GM19099 (cell line): ENCODE data around the gene YBX1.

Experiments used
- POLR2A ChIP-seq: IDR thresholded peaks from 3 replicates; pipeline ENCODE4 v1.6.1; 2011; ENCODE audit warnings: low read depth; ENCODE audit not compliant: insufficient read length; ENCODE audit errors: extremely low read depth

YBX1 gene

DNA sequence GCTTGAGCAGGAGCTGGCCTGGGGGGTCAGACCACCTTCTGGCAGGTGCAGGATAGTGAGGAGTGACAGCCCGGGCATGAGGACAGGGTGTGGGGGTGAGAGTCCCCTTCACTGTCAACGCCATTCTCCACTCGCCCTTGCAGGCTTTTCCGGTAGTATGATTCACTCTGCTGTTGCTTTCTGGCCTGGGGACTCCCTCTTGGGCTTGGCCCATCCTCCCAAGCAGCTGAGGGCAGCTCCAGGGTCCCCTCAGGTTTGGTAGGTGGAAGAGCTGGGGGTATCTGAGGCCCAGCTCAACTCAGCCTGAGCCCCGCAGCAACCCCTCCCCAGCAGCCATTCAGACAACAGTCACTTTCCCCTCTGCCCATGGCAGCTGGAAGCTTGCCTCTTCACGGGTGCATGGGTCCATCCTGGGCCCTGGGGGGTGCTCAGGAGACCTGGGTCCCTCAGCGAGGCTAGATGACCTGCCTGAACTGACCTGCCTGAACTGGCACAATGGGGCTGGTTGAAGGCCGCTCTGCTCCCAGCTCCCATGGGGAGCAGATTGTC, 56.5 kb downstream of the YBX1 start:
- TF ChIP-seq POLR2A: no peak

DNA sequence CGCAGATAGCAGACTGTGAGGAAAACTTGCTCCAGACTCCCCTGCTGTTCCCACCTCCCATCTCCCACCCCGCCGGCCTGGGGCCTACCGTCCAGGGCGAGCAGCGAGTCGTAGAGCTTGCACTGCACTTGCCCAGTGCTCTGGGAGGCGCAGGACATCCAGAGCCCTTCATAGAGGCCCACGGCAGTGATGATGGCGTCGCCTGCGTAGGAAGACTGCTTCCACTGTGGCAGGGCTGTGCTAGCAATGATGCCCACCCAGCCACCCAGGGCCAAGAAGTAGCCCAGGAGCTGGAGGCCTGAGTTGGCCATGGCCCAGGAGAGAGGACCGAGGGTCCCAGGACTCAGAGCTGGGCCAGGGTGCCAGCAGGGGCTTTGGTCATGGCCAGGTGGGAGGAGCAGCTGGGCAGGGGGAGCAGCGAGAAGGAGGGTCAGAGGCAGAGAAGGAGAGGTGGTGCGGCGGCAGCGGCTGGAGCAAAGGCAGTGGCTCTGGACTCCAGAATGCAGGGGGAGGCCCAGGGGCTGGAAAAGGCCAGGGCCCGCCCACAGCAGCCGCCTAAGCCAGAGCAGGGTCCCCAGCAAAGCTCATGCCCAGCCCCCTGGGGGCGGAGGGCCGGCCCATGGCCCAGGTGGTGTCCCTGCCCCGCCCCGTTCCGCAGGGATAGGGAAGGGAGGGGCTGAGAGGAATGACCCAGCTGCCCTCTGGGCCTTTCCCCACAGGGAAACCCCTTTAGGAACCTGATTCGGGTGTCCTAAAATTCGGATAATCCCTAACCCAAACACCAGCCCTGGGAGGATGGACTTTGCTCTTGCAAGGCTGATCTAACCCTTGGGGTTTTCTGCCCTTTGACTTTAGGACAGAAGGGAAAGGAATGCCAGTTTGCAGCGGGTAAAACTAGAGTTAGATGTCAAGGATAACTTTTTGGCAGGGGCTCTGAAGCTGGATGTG, 57.8 kb downstream of the YBX1 start, which contains the start of gene CLDN19:
Gene CLDN19, minus strand, starts transcription at position 484 of the 948 bp plus-strand sequence. Its CDS starts 173 bp downstream, at position 311.
- no peak for TF ChIP-seq POLR2A

DNA sequence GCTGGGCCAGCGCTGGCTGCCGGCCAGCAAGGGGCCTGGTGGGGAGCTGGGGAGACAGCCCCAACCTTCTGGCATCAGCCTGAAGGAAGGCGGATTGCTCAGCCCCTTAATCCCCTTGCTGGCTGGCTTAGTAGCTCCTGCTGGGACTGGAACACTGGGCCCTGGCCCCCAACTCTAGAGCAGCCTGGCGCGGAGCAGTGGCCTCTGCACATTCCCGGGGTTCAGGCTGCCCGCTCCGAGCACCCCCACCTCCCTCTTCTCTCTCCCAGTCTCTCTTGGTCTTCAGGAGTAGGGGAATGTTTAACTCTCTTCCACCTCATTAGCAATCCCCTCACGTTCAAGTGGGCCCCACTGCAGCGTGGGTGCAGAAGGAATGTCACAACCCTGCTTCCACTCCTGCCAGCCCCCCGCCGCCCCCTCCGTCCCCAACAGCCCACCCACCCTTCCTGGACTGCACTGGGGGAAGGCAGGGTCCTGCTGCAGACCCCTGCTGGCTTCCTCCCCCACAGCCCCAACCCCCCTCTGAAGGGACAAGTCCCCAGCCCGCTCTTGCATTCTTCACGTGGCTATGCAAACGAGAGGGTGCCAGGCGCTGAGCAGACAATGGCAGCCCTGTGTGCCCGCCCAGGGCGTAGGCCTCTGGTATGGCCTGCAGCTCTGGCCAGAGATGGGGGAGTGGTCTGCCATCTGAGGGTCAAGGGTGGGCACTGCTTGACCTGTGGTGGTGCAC, 58.8 kb downstream of the YBX1 start:
- TF ChIP-seq POLR2A: no peak

DNA sequence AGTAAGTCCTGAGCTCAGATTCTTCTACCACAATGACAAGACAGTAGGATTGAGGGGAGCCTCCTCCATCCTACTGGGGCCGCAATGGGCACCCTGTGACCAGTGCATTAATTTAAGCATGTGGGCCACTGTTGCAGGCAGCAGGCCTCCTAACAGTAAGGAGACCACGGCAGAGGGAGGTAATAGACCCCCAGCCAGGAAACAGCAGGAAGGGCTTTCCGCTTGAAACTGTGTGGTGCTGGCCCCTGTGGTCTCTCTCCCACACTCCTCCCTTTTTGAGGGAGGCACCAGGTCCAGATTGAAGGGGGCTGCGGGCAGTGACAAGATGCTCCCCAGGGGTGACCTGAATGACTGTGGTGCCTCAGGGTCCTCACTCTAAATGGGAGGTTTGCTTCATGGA, 59.5 kb downstream of the YBX1 start:
- no peak for TF ChIP-seq POLR2A

DNA sequence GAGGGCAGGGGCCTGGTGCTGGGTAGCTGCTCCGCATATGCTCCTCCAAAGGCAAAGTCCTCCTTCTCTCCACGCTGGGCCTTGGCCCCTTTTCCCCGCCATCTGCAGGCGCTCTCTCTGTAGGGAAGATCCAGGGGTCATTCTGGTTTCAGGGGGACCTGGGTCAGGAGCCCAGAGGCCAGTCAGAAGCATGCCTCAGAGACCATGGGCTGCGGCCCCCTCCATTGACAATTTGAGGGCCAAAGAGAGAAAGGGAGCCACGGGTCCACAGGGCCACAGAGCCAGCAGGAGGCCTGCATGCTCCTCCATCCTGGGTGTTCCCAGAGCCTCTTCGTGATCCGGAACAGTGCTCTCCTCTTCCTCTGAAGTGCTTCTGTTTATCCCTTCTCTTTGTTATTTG, 59.9 kb downstream of the YBX1 start:
- TF ChIP-seq POLR2A: no peak

DNA sequence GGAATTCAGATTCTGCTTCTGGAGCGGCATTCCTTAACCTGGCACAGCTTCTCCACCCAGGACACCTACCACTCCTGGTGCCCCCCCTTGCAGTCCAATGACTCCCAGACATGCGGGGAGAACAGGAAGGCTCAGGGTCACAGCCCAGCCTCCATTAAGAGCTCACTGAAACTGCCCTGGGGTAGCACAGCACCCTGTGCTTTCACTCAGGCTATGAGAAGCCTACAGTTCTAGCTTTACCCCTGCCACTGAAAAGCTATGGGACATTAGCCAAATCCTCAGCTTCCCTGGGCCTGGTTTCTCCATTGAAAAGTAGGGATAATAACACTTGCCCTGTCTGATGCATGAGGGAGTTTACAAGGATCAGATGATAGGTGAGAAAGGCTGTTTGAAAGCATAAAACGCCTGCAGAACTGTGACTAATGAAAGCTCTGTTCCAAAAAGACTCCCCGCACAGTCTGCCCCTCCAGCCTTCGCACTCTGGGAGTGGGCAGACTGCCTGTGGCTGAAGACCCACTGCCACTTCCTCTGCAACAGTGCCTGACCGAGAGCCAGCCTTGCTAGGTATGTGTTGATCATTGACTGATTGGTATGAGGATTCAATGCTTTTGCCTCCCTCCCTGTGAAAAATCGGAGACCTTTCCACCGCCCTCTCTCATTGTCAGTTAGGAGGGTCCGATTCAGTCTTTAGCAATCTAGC, 60.5 kb downstream of the YBX1 start:
- TF ChIP-seq POLR2A: no peak

DNA sequence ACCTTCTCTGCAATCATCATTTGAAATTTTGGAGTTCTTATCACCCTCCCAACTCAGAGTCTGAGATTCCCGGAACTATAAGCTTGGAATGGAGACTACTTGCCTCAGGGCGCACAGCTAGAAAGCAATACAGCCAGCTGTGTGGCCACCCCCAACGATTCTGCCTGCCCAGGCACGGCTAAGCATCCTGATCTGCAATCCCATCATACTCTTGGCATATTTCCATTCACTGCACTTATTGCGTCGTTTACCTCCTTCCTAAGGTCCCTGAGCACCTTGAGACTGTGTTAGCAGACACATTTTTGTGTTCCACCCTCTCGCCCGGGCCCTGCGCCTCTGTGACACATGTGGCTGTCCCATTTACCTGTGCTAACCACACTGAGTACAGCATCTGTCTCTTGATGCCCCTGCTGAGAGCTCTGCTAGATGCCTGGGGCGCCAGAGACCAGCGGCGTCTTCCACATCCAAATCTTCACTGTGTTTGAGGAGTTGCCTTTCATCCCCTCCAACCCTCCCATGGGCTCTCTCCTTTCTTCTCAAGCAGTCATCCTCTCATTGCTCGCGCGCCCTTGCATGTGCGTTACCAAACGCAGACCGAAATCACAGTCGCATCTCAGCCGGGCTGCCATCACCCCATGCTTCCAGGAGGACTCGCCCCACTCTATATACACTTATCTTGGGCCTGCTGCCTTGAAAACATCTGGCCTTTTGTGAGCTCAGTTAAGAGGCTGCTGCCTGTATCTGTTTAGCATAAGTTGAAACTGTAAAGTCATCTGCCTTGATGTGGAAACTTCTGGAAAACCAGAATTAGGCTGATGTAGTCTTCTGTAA, 61.3 kb downstream of the YBX1 start:
- TF ChIP-seq POLR2A: no peak

DNA sequence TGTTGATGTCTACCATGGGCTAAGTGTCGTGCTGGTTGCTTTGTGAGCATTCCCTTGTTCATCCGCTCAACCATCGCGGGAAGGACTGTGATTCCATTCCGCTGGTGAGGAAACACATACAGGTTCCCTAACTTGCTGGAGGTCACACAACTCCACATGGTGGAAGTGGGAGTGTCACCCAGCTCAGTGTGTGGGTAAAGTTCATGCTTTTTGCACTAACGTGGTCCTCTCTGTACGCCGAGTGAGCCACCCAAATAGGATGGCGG, 61.9 kb downstream of the YBX1 start:
- TF ChIP-seq POLR2A: no peak

DNA sequence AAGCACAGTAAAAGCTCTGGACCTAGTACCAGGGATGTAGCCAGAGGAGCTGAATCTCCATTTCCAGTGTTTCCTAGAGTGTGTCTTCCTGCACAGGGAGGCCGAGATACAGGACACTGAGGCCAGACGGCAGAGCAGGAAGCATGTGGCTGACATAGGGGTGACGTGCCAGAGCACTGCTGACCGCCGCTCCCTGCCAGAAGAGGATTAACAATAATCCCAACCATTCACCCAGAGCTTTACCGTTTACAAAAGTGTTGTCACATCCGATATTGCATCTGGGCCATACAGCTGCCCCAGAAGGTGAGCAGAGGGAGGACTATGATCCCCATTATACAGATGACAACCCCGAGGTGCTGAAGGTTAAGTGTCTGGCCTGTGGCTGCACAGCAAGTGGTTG, 63.6 kb downstream of the YBX1 start:
- TF ChIP-seq POLR2A: no peak

DNA sequence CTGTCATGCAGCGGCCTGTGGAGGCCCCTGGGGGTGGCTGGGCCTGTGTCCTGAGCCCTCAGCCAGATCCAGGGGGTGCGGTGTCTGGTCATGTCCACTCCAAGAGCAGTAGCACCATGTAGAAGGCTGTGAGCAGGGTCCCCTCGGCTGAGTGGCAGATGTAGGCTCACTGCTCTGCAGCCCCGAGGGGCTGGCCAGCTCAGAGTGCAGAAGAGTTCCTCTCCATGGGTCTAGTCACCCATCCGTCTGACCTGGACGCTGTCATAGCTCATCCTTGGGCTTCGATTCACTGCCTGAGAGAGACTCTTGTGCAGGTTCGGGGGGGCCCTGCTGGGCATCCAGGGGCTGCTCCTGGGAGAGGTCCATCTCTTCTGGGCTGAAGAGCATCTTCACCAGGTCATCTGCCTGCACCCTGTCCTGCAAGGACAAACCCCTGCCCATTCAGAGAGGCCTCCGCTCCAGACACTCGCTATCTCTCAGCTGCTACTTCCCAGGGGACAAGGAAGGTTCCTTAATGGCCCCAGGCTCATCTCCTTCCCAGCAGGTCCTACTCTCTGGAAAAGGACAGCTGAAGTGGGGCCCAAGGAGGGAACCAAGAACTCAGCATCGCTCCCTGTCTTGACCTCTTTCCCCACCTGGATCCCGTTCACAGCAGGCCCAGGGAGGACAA, 64.4 kb downstream of the YBX1 start:
- no peak for TF ChIP-seq POLR2A

DNA sequence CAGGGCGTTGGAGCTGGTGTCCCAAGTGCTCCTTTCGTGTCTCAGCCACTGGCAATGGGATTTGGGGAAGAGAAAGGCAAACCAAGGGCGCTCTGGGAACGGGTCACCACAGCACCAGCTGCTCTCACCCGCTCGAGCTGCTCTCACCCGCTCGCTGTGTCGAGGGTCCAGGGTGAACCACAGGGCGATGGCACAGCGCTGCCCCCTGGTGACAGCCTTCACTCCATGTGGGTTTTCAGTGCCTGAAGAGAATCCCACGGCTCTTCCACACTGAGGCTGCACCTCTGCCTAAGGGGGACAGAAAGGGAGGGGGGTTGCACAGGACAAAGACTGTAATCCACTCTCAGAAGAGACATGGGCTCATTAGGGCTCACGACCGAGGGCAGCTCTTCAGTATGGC, 64.9 kb downstream of the YBX1 start:
- no peak for TF ChIP-seq POLR2A

DNA sequence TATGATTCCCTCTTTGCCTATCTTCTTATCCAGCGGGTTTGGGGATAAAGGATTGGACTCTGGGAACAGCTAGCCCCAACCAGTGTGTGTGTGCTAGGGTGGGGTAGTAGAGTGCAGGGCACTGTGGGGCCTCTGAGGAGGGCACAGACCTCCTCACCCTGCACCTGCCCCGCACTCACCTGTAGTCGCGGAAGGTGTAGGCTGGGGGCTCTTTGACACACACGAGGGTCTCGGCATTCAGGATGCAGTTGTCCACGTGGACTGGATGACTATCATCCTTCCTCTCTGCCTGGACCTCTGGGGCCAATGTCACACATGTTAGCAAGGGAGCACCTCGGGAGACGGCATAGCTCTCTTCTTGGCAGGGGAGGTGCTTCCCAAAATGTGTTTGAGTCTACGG, 65.8 kb downstream of the YBX1 start:
- no peak for TF ChIP-seq POLR2A

DNA sequence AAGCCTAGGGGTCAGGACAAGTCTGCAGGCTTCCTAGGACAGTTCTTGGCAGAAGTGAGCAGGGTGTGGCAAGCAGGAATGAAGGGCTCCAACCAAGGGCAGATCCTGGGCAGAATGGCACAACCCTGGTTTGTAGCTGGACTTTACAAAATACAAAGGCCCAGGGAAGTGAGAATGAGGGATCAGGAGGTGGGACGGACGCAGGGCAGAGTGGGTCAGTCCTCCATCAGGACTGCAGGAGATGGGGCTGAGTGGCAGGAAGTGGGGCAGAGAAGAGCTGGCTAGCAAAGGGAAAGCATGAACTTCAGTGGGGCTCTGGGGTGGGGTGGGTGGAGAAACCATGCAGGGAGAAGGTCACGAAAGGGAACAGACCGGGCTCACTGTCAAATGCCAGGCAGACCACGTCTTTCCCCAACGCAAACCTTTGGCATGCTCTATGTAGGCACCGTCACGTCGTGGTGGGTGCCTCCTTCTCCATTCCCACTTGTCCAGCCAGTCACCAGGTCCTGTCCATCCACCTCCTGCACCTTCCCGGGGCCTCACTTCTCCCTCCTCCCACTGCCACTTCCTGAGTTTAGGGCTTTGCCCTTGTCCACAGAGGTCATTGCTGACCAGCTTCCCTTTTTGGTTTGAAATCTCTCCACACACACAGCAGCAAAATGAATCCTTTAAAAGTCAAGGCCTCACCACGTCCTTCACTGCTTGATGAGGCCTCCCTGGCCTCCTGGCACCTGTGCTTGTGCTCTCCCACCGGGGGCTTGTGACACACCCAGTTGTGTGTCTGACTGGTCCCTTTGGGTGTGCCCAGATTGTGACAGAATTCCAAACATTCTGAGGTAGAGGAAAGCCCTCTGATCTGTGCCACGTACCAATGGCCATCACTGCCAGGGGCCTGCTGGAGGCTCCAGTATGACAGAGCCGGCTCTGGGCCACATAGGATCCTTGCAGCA, 66.5 kb downstream of the YBX1 start:
- TF ChIP-seq POLR2A: no peak
